NCI-H460 (cell line): ENCODE measurements around the gene SLC39A13. TPM values are rescaled to one million over a fixed set of nuclear protein-coding genes. Genes with fewer than 3 reads are reported as not detected.

Source experiments
- DNase-seq: peaks from one replicate; pipeline ENCODE4 v3.0.0-alpha.2; 2016; ENCODE audit warnings: low read depth; ENCODE audit errors: extremely low read depth
- total RNA-seq: library from RNA; depleted of rRNA; stranded (reverse); fragments of >200 nt; shearing (Covaris generic); gene quantifications from 2 replicates; pipeline ENCODE4 v1.2.3, GENCODE V29; 2014

Gene SLC39A13
- total RNA-seq, 1 experiment from 2014 or later = 12.0 TPM

- no peak for DNase-seq
Observed at GRCh38 chr11:47380078-47380477, 28.3 kb upstream of the SLC39A13 start.

DNA sequence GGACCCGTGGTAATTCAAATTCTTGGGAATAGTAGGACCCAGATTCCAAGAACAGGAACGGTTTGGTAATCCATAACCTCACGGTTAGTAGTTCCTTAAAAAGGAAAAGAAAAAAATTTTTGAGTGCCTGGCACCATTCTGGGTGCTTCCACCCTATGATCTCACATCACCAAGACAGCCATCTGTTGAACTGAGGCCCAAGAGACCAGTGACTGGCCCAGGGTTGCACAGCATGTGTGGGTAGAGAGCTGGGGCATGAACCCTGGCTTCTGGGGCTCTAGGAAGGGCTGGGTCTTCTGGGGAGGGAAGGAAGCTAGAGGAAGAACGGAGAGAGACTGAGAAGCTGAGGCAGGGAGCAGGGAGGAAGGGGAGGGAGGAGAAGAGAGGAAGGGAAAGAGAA, 25.3 kb upstream of the SLC39A13 start:
- no peak for DNase-seq

GRCh38 chr11:47384498-47384897, 23.9 kb upstream of the SLC39A13 start:
- DNase-seq = no peak

DNA sequence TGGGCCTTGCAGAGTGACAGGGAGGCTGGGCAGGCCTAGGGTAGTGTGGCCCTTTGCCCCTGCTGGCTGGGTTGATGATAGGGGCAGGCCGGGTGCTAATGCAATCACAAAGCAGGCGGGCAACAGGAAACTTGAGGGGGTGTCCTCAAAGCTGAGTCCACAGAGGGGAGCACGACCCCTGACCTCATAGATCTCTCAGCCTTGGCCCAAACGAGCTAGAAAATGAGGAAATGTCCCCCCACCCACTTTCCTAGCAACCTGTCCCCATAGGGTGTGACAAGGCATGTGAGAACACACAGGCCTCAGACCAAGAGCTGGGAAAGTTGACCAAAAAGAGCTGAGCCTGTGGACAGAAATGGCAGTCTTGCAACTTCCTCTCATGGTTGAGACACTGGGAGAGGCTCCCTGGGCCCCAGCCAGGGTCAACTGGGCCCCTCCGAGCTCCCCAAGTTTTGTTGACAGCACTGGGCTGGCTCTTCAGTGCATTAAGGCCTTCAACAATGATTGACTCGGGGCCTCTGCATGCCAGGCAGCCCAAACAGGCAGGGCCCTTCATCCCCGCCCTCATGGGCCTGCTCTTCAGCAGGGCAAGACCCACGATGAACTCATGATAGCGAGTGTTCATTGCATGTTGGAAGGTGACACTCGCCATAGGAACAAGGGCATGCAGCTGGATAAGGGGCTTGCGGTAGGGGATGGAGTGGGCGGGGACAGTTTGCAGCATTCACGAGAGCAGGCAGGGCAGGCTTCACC, 20.3 kb upstream of the SLC39A13 start:
- DNase-seq = no peak

DNA sequence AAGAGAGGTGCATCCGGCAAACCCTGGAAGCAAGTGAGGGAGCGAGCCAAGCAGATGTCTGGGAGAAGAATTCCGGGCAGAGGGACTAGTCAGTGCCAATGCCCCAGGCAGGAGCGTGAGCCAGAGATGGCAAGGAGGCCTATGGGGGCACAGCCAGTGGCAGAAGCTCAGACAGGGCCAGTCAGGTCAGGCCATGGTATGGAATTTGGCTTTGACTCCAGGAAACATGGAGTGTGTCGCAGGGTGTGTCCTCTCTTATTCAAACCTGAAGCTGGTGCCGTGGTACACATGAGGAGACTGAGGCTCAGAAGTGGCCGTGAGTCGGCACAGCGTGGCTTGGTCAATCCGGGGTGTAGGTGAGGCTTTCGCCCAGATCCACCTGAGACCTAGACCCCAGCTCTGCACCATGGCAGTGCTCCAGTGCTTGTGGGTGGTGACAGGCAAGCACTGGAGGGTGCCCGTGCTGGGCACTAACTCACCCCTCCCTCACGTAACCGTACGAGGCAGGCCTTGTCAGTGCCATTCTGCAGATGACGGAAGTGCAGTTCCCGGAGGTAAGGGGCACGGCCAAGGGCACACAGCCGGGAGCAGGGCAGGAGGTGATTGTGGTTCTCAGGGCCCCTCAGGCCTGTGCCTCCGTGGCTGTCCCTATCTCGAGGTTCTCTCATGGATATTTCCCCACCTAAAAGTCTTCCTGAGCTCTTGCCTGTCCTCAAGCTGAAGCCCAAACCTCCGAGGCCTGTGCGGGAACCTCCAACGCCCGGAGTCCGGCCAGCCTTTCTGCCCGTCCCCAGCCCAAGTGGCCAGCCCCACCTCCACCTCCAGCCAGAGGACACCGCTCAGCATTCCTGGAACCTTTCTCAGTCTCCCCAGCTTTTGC, 19.5 kb upstream of the SLC39A13 start:
- DNase-seq = no peak

GRCh38 chr11:47389577-47390421, 18.6 kb upstream of the SLC39A13 start:
- no peak for DNase-seq

DNA sequence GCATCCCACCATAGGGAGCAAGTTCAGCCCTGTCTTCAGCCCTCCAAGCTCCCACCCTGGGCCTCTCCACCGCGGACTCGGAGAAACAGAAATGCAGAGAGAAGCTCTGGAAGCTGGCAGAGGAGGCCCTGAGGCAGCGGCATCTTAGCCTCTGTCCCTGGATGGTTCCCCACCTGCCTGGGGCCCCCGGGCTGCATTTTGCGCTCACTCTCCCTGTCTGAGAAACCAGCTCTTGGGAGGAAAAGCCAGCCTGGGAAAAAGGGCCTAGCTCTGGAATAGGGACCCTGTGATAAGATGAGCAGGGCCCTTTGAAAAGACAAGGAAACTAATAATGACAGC, 18.0 kb upstream of the SLC39A13 start:
- no peak for DNase-seq

DNA sequence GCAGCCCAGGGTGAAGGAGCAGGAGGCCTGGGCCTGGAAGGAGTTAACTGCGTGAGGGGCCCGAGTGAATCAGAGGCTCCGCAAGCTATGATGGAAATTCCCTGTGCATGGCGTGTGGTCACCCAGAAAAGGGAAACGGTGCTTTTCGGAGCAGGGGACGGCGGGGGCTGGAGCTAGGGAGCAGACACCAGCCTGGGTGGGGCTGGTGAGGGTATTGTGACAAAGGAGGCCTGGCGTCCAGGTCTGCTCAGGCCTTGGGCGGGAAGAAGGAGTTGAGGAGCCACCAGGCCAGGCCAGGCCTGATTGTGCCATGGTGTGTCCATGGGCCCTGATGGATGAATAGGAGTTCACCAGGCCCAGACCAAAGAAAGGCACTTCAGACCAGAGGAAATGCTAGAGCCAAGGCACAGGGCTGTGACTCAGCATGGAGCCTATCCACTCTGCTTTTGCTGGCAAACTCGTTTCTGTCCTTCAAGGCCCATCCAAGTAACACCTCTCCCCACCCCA, 17.3 kb upstream of the SLC39A13 start:
- no peak for DNase-seq

GRCh38 chr11:47391711-47392432, 16.5 kb upstream of the SLC39A13 start:
- no peak for DNase-seq

- DNase-seq = no peak
Observed at GRCh38 chr11:47392546-47393162, 15.7 kb upstream of the SLC39A13 start.

- DNase-seq = no peak
Observed at GRCh38 chr11:47393163-47394049, 15.0 kb upstream of the SLC39A13 start.

DNA sequence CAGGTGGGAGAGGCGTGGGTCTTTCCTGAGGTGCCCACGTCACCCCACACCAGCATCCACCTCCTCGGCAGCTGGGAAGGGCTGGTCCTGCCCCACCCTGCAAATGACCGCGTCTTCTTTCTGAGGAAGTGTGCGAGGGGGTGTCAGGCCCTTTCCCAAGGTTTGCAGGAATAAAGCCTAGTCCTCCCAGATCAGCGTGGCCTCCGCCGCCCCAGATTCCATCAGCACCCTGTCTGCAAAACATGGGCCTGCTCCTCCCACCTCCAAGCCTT, 14.4 kb upstream of the SLC39A13 start:
- no peak for DNase-seq

- DNase-seq = no peak
Observed at GRCh38 chr11:47394322-47395222, 13.8 kb upstream of the SLC39A13 start.

- DNase-seq = no peak
Observed at GRCh38 chr11:47395223-47396048, 13.0 kb upstream of the SLC39A13 start.

DNA sequence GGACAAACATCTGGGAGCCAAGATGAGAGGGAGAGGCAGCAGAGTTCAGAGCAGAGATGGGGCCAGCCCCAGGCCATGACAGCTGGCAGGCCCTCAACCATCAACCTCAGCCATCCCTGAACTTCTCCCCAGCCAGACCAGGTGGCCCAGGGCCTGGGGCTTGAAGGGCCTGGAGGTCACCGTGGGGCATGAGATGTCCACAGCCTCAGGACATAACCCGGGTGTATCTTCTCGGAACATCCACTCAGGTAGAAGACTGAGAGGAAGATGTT, 12.4 kb upstream of the SLC39A13 start:
- DNase-seq = no peak

- no peak for DNase-seq
Observed at GRCh38 chr11:47398011-47398410, 10.4 kb upstream of the SLC39A13 start.

GRCh38 chr11:47398551-47398950, 9.8 kb upstream of the SLC39A13 start:
- DNase-seq = no peak
